ENCODE measurements around the gene NXN.
A peak's percentile ranks its signal among the peaks of the same experiment; 100 is the strongest.

The NXN gene

GRCh38 chr17:811051-811784 is 168.4 kb downstream of the NXN start:
- H2AFZ ChIP-seq (ENCODE audit: low read depth, low read length) = no peak overlapping the region
- H3K4me2 ChIP-seq (ENCODE audit: low read length, poor library complexity, severe bottlenecking) = no peak overlapping the region
- peaks cover 13% of the 10 kb centered on the region for H3K4me1 ChIP-seq (ENCODE audit: control insufficient read depth, insufficient read depth, low read depth, low read length)
- peaks cover 12 to 67% of the 10 kb centered on the region in 2 experiments for H3K36me3 ChIP-seq (ENCODE audit: control insufficient read depth in 1 of 2, insufficient read depth in 2 of 2, low read depth in 1 of 2, low read length in 2 of 2)
- 77% methylated on average over 29 of the region's 29 CpGs for WGBS
- H3K18ac ChIP-seq (ENCODE audit: low read depth in 1 of 2, low read length in 2 of 2) = no peak overlapping the region
- no peak overlapping the region for H3K14ac ChIP-seq (ENCODE audit: low read length in 2 of 2)
- no peak overlapping the region for H2BK12ac ChIP-seq (ENCODE audit: low read length in 2 of 2)
- no peaks in the 10 kb centered on the region for H3K9me3 ChIP-seq (ENCODE audit: control insufficient read depth, low read length)
- H2BK5ac ChIP-seq (ENCODE audit: low read depth, low read length, poor library complexity, severe bottlenecking) = no peak overlapping the region
- H2AK5ac ChIP-seq (ENCODE audit: low read length, severe bottlenecking) = no peak overlapping the region
- H3K79me1 ChIP-seq (replicated peaks; ENCODE audit: low read length, poor library complexity, severe bottlenecking) = peaks cover 35% of the 10 kb centered on the region
- no peak overlapping the region for H3K23ac ChIP-seq (ENCODE audit: low read length in 2 of 2)
- H3K4me3 ChIP-seq (ENCODE audit: insufficient read depth in 1 of 2, low read depth in 1 of 2, low read length in 2 of 2) = no peak overlapping the region
- DNase-seq = no peak
- no peak overlapping the region for H4K8ac ChIP-seq (ENCODE audit: low read length)
- peaks cover 0 to 4% of the 10 kb centered on the region in 2 experiments for H3K27me3 ChIP-seq (ENCODE audit: control insufficient read depth in 1 of 2, insufficient read depth in 1 of 2, low read length in 2 of 2)
- H2BK120ac ChIP-seq (ENCODE audit: low read depth, low read length) = no peak overlapping the region
- no peak overlapping the region for H3K9ac ChIP-seq (ENCODE audit: low read length)
- no peak overlapping the region for H3K4ac ChIP-seq (ENCODE audit: low read depth in 1 of 2, low read length in 2 of 2)
- H2BK15ac ChIP-seq (ENCODE audit: low read depth, poor library complexity, severe bottlenecking) = no peak overlapping the region
- H3K27ac ChIP-seq (ENCODE audit: low read length, poor library complexity, severe bottlenecking) = no peak overlapping the region
- no peak overlapping the region for H4K91ac ChIP-seq (ENCODE audit: low read length)

- peaks cover 45% of the 10 kb centered on the region for H3K79me1 ChIP-seq (replicated peaks; ENCODE audit: low read length, poor library complexity, severe bottlenecking)
- H3K9me3 ChIP-seq (ENCODE audit: control insufficient read depth, low read length) = no peaks in the 10 kb centered on the region
- peaks cover 0 to 4% of the 10 kb centered on the region in 2 experiments for H3K27me3 ChIP-seq (ENCODE audit: control insufficient read depth in 1 of 2, insufficient read depth in 1 of 2, low read length in 2 of 2)
- peaks cover 5 to 64% of the 10 kb centered on the region in 2 experiments for H3K36me3 ChIP-seq (ENCODE audit: control insufficient read depth in 1 of 2, insufficient read depth in 2 of 2, low read depth in 1 of 2, low read length in 2 of 2)
- no peak overlapping the region for H4K8ac ChIP-seq (ENCODE audit: low read length)
- no peak overlapping the region for H3K14ac ChIP-seq (ENCODE audit: low read length in 2 of 2)
- no peak overlapping the region for H2AK5ac ChIP-seq (ENCODE audit: low read length, severe bottlenecking)
- no peak overlapping the region for H3K27ac ChIP-seq (ENCODE audit: low read length, poor library complexity, severe bottlenecking)
- H2AFZ ChIP-seq (ENCODE audit: low read depth, low read length) = no peak overlapping the region
- no peak overlapping the region for H2BK5ac ChIP-seq (ENCODE audit: low read depth, low read length, poor library complexity, severe bottlenecking)
- H3K4ac ChIP-seq (ENCODE audit: low read depth in 1 of 2, low read length in 2 of 2) = no peak overlapping the region
- no peak overlapping the region for H3K23ac ChIP-seq (ENCODE audit: low read length in 2 of 2)
- no peak overlapping the region for H3K4me3 ChIP-seq (ENCODE audit: insufficient read depth in 1 of 2, low read depth in 1 of 2, low read length in 2 of 2)
- no peak overlapping the region for H4K91ac ChIP-seq (ENCODE audit: low read length)
- no peak overlapping the region for H3K18ac ChIP-seq (ENCODE audit: low read depth in 1 of 2, low read length in 2 of 2)
- H2BK15ac ChIP-seq (ENCODE audit: low read depth, poor library complexity, severe bottlenecking) = no peak overlapping the region
- H3K4me2 ChIP-seq (ENCODE audit: low read length, poor library complexity, severe bottlenecking) = no peak overlapping the region
- H3K4me1 ChIP-seq (ENCODE audit: control insufficient read depth, insufficient read depth, low read depth, low read length) = peaks cover 31% of the 10 kb centered on the region
- DNase-seq = no peak
- H2BK120ac ChIP-seq (ENCODE audit: low read depth, low read length) = no peak overlapping the region
- WGBS = 95% methylated on average over 28 of the region's 28 CpGs
- no peak overlapping the region for H2BK12ac ChIP-seq (ENCODE audit: low read length in 2 of 2)
- no peak overlapping the region for H3K9ac ChIP-seq (ENCODE audit: low read length)
These were observed 171.9 kb downstream of the NXN start for GRCh38 chr17:807523-808294.

GRCh38 chr17:806781-807522 is 172.6 kb downstream of the NXN start:
- Histone ChIP-seq H3K4ac (ENCODE audit: low read depth in 1 of 2, low read length in 2 of 2) (no peak overlapping the region), H3K4me3 (ENCODE audit: insufficient read depth in 1 of 2, low read depth in 1 of 2, low read length in 2 of 2) (no peak overlapping the region), H3K9me3 (ENCODE audit: control insufficient read depth, low read length) (no peaks in the 10 kb centered on the region), H3K14ac (ENCODE audit: low read length in 2 of 2) (no peak overlapping the region), H3K4me2 (ENCODE audit: low read length, poor library complexity, severe bottlenecking) (no peak overlapping the region), H3K27me3 (ENCODE audit: control insufficient read depth in 1 of 2, insufficient read depth in 1 of 2, low read length in 2 of 2) (peaks cover 0 to 4% of the 10 kb centered on the region in 2 experiments), H2AFZ (ENCODE audit: low read depth, low read length) (no peak overlapping the region), H3K23ac (ENCODE audit: low read length in 2 of 2) (no peak overlapping the region), H2BK12ac (ENCODE audit: low read length in 2 of 2) (no peak overlapping the region), H2AK5ac (ENCODE audit: low read length, severe bottlenecking) (no peak overlapping the region), H2BK5ac (ENCODE audit: low read depth, low read length, poor library complexity, severe bottlenecking) (no peak overlapping the region), H3K9ac (ENCODE audit: low read length) (no peak overlapping the region), H3K36me3 (ENCODE audit: control insufficient read depth in 1 of 2, insufficient read depth in 2 of 2, low read depth in 1 of 2, low read length in 2 of 2) (peaks cover 0 to 64% of the 10 kb centered on the region in 2 experiments), H4K8ac (ENCODE audit: low read length) (peak overlapping the region; percentile 10), H4K91ac (ENCODE audit: low read length) (no peak overlapping the region), H2BK15ac (ENCODE audit: low read depth, poor library complexity, severe bottlenecking) (no peak overlapping the region), H3K4me1 (ENCODE audit: control insufficient read depth, insufficient read depth, low read depth, low read length) (peaks cover 37% of the 10 kb centered on the region), H3K18ac (ENCODE audit: low read depth in 1 of 2, low read length in 2 of 2) (no peak overlapping the region), H3K79me1 (replicated peaks; ENCODE audit: low read length, poor library complexity, severe bottlenecking) (peaks cover 47% of the 10 kb centered on the region), H3K27ac (ENCODE audit: low read length, poor library complexity, severe bottlenecking) (no peak overlapping the region), H2BK120ac (ENCODE audit: low read depth, low read length) (no peak overlapping the region)
- WGBS = 96% methylated on average over 28 of the region's 33 CpGs
- DNase-seq = no peak

GRCh38 chr17:806346-806745 is 173.2 kb downstream of the NXN start:
- Histone ChIP-seq H3K36me3 (ENCODE audit: control insufficient read depth in 1 of 2, insufficient read depth in 2 of 2, low read depth in 1 of 2, low read length in 2 of 2) (peaks cover 0 to 64% of the 10 kb centered on the region in 2 experiments), H2AK5ac (ENCODE audit: low read length, severe bottlenecking) (no peak overlapping the region), H3K18ac (ENCODE audit: low read depth in 1 of 2, low read length in 2 of 2) (no peak overlapping the region), H3K23ac (ENCODE audit: low read length in 2 of 2) (no peak overlapping the region), H4K91ac (ENCODE audit: low read length) (no peak overlapping the region), H3K4ac (ENCODE audit: low read depth in 1 of 2, low read length in 2 of 2) (no peak overlapping the region), H2BK15ac (ENCODE audit: low read depth, poor library complexity, severe bottlenecking) (no peak overlapping the region), H2BK120ac (ENCODE audit: low read depth, low read length) (no peak overlapping the region), H3K9me3 (ENCODE audit: control insufficient read depth, low read length) (no peaks in the 10 kb centered on the region), H3K4me3 (ENCODE audit: insufficient read depth in 1 of 2, low read depth in 1 of 2, low read length in 2 of 2) (no peak overlapping the region), H3K4me1 (ENCODE audit: control insufficient read depth, insufficient read depth, low read depth, low read length) (peaks cover 36% of the 10 kb centered on the region), H3K4me2 (ENCODE audit: low read length, poor library complexity, severe bottlenecking) (no peak overlapping the region), H3K27ac (ENCODE audit: low read length, poor library complexity, severe bottlenecking) (no peak overlapping the region), H4K8ac (ENCODE audit: low read length) (no peak overlapping the region), H3K27me3 (ENCODE audit: control insufficient read depth in 1 of 2, insufficient read depth in 1 of 2, low read length in 2 of 2) (peaks cover 0 to 4% of the 10 kb centered on the region in 2 experiments), H2BK5ac (ENCODE audit: low read depth, low read length, poor library complexity, severe bottlenecking) (no peak overlapping the region), H3K9ac (ENCODE audit: low read length) (no peak overlapping the region), H3K14ac (ENCODE audit: low read length in 2 of 2) (no peak overlapping the region), H3K79me1 (replicated peaks; ENCODE audit: low read length, poor library complexity, severe bottlenecking) (peaks cover 47% of the 10 kb centered on the region), H2BK12ac (ENCODE audit: low read length in 2 of 2) (no peak overlapping the region), H2AFZ (ENCODE audit: low read depth, low read length) (no peak overlapping the region)
- 90% methylated on average over 10 of the region's 13 CpGs for WGBS
- no peak for DNase-seq
